Diencephalon (tissue), 1 donor: ENCODE data around the gene SPATA31A7. TPM values are rescaled to one million over a fixed set of nuclear protein-coding genes. Genes with fewer than 3 reads are reported as not detected.

Experiments used
- small RNA-seq: library from RNA; depleted of rRNA; stranded (forward); fragments of <200 nt; gene quantifications from one replicate; pipeline ENCODE3, GENCODE V24; 2014
- total RNA-seq: library from RNA; depleted of rRNA; stranded (reverse); fragments of >200 nt; gene quantifications from one replicate; pipeline ENCODE4 v1.2.3, GENCODE V29; 2014

Gene SPATA31A7
- not detected for total RNA-seq

GRCh38 chr9:61189736-61190135 lies at the start of gene SPATA31A7:
SPATA31A7 (plus strand) TSS chr9:61190036; CDS start chr9:61190065, 29 bp downstream.

Small RNAs within 50 kb of the gene (small RNA-seq; reads per million reads assigned to genes)
- gene BX005040.2 = not detected
